GM21825 (cell line): ENCODE results near the gene FOSL2.

Experiments
- ATAC-seq: cut with Tn5 transposase; IDR thresholded peaks from one replicate; pipeline ENCODE4 v1.9.1; 2021; ENCODE audit warnings: mild to moderate bottlenecking, moderate library complexity; ENCODE audit not compliant: unreplicated experiment

The FOSL2 gene

DNA sequence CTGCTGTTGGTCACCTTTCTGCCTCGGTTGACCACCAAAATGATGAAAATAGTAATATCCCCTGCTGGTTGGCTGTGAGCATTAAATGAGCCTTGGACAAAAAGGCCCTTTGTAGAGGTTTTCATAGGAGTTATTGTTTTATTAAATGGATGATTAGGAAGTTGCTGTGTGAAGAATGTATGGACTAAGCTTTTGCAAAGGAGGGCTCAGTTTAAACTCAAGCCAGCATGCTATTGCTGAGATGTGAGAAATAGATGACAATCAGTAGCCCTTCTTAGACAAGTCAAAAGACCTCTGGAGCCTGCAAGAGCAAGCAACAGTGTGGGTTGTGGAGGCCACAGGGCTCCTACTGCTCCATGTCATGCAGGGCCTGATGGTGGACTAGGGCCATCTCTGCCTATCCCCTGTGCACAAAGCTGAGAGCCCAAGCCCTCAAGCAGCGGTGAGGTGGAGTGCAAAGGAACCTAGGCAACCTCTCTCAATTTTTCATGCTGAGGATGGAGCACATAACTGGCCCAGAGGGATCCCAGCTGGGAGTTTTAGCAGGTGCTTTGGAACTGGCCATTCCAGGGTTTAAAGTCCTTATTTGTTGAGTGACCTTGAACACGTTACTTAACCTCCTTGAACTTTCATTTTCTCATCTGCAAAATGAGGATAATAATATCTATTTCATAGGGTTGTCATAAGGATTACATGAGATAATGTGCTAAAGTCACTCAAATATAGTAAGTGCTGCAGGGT lies 37.1 kb downstream of the FOSL2 start:
- no peak for ATAC-seq

GRCh38 chr2:28430377-28430765 lies 37.7 kb downstream of the FOSL2 start:
- no peak for ATAC-seq

DNA sequence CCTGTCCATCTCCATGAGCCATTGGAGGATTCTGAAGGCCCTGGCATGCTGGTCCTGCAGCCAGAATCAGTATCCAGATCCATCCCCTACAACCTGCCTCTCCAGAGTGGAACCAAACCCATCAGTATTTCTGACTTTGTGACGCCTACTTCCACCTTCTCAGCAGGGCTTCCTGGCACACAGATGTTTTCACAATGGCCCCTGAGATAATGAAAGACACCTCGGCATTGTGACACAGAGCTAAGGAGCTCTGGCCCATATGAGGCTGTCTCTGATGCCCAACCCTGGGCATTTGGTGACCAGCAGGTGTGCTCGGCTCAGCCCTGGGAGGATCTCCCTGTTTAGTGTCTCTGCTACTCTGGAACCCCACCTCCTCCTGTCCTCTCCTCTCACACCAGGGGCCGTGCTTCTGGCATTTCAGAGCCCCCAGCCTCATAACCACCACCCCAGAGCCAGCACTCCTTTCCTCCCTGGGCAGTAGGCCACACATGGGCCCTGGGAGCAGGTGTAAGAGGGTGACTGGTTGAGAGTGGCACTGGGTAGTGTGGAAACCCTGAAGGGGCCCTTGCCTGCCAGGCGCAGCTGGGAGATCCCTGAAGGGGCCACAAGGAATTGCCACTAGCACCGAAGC lies 38.2 kb downstream of the FOSL2 start:
- no peak for ATAC-seq

- no peak for ATAC-seq
Measured at GRCh38 chr2:28431741-28432140, 39.1 kb downstream of the FOSL2 start.

DNA sequence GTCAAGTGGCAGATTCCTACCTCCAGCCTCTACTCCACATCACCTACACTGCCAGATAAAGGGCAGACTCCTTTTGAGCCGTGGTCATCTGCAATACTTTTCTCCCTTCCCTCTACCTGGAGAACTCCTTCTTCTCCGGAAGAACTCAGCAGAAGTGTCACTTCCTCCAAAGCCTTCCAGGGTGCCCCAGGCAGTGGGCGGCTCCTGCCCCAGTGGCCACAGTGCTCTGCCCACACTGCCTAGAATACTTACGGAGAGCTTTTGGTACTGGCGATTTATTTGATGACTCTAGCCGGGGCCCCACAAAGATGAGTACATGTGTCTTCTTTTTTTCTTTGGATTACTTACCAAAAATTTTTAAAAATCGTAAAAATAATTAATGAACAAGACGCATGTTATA lies 39.7 kb downstream of the FOSL2 start:
- no peak for ATAC-seq

DNA sequence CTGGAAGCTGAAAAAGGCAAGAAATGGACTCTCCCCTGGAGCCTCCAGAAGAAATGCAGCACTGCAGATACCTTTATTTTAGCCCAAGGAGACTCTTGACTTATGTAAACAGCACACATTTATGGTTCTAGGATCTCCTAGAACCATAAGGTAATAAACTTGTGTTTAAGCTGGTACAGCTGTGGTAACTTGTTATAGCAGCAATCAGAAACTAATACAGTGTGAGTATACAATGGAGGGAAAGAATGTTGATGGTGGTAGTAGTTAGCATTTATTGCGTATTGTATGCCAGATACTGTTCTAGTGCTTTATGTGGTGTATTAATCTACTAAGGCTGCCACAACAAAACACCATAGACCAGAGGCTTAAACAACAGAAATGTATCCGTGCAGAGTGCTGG lies 40.6 kb downstream of the FOSL2 start:
- ATAC-seq = no peak

DNA sequence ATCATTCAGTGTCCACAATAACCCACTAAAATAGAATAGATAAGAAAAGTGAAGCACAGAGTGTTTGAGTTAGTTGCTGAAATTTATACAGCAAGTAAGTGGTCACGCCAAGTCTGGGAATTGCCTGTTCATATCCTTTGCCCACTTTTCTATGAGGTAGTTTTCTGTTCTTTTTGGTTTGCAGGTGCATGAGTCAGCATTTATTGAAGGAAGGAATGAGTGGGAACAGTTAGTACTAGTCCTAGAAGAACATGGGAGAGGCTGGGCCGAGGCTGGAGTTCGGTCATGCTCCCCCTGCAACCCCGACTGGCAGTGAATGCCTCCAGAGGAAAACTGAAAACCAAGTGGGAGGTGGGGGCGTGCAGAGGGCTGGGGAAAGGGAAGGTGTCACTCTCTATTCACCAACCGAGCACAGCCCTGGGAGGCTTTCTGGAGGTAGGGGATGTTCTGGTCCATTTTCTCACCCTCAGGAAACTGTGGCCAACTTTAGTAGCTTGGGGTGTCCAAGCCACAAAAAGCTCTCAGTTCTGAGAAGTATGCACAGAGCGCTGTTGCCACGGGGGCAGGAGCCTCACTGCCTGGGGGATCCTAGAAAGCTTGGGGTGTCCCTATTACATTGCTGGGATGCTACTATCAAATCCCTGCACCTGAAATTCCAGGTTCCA lies 41.4 kb downstream of the FOSL2 start:
- ATAC-seq = no peak

GRCh38 chr2:28434600-28434989 lies 41.9 kb downstream of the FOSL2 start:
- no peak for ATAC-seq

DNA sequence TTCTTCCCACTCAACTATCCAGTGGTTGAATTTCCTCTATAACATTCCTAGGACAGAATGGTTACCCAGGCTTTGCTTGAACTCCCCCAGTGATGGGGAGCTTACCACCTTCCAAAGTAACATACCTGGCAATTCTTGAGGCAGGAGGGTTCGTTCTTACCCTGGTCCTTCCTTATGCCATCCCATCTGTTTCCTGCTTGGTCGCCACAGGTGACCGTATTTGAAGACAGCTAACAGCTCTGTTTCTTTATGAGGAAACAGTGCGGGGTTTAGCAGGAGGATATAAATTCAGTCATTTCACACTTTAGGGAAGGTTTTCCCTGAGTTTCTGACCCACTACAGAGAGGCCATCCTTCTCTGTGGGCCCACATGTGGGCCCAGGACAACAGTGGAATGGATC lies 42.6 kb downstream of the FOSL2 start:
- ATAC-seq = no peak

- no peak for ATAC-seq
Measured at GRCh38 chr2:28435814-28436351, 43.2 kb downstream of the FOSL2 start.

DNA sequence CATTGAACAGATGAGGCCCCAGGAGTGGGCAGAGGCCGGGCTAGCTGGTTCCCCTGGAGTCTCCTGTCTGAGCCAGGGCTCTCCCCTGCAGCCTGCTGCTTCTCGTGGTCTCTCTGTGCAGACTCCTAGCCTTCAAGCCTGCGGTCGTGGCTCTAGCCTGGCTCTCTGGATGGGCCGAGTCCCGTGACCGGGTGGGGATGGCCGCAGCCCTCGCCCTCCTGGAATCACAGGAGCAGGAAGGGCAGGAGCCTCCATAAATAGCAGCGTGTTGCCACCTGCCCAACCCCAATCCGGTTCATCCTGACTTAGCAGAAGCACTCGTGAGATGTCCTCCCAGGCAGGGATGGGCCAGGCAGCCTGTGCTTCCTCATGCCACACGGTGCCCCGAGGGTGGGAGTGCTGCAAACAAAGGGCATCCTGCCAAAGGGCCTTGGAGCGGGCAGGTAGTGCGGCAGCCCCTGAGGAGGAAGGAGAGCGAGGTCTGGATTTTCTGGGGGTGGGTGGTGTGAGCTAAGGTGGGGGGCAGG lies 43.9 kb downstream of the FOSL2 start:
- ATAC-seq = no peak

- ATAC-seq = no peak
Measured at GRCh38 chr2:28437149-28437835, 44.6 kb downstream of the FOSL2 start.

- no peak for ATAC-seq
Measured at GRCh38 chr2:28437918-28438317, 45.3 kb downstream of the FOSL2 start.

DNA sequence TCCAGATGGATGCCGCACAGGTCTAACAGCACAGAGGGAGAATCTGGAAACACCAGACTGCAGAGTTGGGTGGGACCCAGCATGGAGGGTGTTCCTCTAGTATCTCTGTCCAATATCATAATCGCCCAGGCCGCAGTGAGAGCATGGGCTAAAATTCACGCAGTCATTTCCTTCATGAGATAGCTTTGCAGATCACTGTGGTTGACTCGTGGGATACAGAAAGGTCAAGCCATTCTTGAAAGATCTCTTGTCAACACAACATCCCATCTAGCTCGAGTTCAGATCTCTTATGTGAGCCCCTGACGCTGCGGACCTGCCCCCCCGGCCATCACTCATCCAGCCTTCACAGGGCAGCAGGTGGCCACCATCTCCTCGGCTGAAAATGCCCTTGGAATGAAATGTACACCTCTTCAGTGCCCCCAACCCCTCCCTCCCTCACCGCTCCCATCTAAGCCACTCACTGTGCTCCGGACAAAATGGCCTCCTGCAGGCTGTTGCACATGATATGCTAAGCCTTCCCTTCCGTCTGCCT lies 45.9 kb downstream of the FOSL2 start:
- ATAC-seq = no peak

DNA sequence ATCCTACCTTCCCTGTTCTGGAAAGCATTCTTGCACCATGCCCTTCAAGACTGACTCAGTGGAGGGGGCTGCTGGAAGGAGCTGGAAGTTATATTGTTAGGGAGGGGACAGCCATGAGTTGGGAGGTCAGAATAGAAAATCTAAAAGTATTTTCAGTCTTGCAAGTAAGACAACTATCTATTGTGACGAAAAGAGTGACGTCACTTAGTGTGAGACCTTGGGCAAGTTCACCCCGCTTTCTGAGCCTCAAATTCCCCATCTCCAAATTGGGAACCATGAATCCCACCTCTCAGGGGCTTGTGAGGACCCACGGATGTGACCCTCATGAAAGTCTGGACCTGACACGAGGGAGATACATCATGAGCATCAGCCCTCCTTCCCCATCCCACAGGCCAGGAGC lies 46.5 kb downstream of the FOSL2 start:
- no peak for ATAC-seq

DNA sequence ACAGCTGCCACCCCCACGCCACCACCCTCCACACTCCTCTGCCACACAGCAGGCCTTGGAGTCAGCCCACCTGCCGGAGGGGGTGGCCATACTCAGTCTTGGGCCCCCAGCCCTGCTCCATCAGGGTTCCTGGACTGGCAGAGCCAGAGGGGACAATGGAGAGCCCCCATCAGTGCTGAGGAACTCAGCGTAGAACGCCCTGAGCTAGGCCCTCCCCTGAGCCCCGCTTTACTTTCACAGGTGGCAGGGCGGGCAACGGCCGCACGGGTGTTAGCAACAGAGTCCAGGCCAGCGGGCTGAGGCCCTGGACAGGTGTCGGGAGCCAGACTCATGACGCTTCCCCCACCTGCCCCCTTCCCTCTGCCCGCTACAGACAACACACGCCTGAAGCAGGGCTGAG lies 47.1 kb downstream of the FOSL2 start:
- no peak for ATAC-seq

GRCh38 chr2:28442328-28442727 lies 49.7 kb downstream of the FOSL2 start:
- ATAC-seq = no peak

DNA sequence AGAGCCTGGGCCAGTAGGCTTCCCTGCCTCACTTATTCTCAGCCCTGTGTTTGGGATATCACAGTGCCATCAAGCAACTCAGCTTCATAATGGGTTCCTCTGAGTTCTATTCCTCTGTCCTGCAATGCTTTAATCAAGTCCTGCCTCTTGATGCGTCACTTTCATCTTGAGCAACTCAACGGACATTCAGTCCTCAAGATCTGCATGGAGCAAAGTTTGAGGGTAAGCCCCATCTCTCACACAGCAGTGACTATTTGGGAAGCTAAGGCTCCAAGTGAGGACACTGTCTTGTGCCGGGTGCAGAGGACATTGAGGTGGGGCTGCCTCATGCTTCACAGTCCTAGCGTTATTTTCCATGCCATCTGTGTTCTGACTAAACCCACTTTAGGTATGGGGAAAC lies 52.3 kb downstream of the FOSL2 start:
- ATAC-seq = no peak

DNA sequence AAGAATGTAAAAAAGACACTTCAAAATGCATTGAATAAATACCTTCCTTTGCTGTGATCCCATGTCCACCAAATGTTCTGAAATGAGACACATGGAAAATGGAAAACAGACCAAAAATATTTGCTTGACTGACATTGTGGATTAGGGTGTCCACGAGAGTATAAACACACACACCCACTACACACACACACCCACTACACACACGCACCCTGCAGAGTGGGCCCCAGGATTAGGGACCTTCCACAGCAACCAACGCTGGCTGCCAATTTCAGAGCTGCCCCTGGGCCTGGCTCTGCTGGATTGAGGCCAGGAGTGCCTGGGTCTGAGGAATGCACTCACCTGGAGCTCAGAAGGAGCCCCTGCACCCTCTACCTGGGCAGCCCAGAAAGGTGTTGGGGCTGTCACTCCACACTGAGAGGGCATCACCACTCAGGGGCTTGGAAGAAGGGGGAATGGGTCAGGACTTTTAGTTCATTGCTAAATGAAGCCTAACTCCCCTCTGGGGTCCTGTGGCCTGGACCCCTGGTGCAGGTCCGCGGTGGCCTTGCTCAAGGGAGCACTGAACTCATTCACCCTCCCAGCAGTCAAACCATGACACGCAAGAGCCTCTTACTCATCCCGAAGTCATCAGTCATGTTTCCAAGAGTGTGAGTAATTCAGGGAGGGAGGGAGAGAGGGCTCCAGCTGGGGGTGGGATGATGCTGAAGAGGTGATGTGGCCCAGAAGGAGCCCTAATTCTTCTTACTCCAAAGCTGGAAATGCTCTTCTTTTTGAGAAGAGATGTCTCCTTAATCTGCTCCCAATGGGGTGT lies 53.0 kb downstream of the FOSL2 start:
- no peak for ATAC-seq

- no peak for ATAC-seq
Measured at GRCh38 chr2:28446531-28446930, 53.9 kb downstream of the FOSL2 start.
